T-helper 1 cell (primary cell): ENCODE results near the gene TLN1.
A peak's percentile ranks its signal among the peaks of the same experiment; 100 is the strongest.

Experiments
- DNase-seq, 5 donors: peaks; one replicate each; pipeline ENCODE4 v3.0.0-alpha.2; 2012 to 2020
- total RNA-seq, 4 donors: gene quantifications; one replicate each; lab custom pipeline; 2026; lab: John Stamatoyannopoulos, UW

Gene TLN1, protein sequence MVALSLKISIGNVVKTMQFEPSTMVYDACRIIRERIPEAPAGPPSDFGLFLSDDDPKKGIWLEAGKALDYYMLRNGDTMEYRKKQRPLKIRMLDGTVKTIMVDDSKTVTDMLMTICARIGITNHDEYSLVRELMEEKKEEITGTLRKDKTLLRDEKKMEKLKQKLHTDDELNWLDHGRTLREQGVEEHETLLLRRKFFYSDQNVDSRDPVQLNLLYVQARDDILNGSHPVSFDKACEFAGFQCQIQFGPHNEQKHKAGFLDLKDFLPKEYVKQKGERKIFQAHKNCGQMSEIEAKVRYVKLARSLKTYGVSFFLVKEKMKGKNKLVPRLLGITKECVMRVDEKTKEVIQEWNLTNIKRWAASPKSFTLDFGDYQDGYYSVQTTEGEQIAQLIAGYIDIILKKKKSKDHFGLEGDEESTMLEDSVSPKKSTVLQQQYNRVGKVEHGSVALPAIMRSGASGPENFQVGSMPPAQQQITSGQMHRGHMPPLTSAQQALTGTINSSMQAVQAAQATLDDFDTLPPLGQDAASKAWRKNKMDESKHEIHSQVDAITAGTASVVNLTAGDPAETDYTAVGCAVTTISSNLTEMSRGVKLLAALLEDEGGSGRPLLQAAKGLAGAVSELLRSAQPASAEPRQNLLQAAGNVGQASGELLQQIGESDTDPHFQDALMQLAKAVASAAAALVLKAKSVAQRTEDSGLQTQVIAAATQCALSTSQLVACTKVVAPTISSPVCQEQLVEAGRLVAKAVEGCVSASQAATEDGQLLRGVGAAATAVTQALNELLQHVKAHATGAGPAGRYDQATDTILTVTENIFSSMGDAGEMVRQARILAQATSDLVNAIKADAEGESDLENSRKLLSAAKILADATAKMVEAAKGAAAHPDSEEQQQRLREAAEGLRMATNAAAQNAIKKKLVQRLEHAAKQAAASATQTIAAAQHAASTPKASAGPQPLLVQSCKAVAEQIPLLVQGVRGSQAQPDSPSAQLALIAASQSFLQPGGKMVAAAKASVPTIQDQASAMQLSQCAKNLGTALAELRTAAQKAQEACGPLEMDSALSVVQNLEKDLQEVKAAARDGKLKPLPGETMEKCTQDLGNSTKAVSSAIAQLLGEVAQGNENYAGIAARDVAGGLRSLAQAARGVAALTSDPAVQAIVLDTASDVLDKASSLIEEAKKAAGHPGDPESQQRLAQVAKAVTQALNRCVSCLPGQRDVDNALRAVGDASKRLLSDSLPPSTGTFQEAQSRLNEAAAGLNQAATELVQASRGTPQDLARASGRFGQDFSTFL (N-terminal part only)
- 441 to 558 (median 504) reads per million in 4 donors for total RNA-seq

DNA sequence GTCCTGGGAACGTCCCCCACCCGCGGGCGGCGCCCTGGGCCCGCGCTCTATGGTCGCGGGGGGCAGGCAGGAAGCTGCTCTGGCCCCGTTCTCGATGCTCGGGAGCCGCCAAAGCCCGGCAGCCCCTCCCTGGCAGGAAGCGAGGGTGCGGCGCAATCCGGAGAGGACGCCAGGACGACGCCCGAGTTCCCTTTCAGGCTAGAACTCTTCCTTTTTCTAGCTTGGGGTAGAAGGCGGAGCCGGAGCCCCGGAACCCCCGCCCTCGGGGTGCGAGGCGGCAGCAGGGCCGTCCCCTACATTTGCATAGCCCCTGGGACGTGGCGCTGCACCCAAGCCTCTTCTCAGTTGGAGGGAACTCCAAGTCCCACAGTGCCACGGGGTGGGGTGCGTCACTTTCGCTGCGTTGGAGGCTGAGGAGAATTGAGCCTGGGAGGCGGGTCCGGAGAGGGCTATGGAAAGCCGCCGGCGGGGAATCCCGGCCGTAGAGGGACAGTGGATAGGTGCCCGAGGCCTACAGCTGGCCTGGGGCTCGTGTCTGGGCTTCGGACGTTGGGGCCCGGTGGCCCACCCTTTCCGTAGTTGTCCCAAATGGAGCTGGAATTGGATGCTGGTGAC is at the start of gene TLN1, which contains the start of gene CREB3:
Gene TLN1, minus strand, starts transcription at position 11 of the 615 bp plus-strand sequence. CDS start 6,501 bp downstream, outside the sequence.
Gene CREB3, plus strand, starts transcription at position 482 of the 615 bp plus-strand sequence. Its CDS starts 107 bp downstream, at position 589.
- DNase-seq = peak; percentile 91 to 98 (median 95)

DNA sequence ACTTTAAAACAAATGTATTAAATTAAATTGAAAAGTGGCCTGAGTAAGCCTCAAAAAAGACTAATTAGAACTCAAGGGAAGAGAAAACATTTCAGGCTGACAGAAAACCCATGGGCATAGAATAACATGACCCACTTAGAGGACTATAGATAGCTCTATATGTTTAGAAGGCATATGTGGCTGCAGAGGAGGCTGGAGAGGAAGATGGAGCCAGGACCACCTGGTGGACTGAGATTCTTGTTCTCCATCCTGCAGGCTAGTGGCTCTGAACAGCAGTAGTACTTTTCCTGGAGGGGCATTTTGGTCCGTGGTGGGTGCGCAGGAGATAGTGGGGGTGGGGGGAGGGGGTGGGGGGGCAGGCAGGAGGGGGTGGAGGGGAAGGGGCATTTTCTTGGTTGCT is 49.1 kb upstream of the TLN1 start:
- DNase-seq = no peak

DNA sequence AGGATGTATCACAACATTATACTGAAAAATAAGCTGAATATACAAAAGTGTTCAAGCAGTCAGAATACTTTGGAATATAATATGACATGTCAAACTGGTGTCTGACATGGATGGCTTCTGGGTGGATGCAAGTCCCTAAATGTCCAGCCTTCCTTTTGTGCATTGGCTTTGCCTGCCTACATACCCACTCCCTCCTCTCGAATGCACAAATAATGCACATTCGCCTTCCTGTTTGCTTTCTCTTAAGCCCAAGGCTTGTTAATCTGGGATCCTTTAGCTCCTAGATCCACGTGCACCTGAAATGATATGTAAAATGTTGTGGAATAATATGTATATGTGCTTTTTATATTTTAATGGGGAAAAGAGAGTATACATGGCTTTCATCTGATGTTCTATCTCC is 46.5 kb upstream of the TLN1 start:
- DNase-seq = no peak

DNA sequence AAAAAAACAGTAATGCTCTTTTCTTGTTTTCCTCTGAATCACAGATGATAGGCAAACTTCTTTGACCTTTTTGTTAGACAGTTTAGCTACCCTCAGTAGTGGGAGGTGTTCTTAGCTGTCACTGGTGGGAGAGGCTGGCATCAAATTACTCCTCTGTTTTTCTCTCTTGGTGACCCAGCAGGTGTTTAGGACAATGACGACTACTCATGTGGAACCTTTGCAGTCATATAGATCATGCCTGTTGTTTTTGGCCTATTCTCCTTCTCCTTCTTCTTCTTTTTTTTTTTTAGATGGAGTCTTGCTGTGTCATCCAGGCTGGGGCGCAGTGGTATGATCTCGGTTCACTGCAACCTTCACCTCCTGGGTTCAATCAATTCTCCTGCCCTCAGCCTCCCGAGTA is 44.0 kb upstream of the TLN1 start:
- no peak for DNase-seq

DNA sequence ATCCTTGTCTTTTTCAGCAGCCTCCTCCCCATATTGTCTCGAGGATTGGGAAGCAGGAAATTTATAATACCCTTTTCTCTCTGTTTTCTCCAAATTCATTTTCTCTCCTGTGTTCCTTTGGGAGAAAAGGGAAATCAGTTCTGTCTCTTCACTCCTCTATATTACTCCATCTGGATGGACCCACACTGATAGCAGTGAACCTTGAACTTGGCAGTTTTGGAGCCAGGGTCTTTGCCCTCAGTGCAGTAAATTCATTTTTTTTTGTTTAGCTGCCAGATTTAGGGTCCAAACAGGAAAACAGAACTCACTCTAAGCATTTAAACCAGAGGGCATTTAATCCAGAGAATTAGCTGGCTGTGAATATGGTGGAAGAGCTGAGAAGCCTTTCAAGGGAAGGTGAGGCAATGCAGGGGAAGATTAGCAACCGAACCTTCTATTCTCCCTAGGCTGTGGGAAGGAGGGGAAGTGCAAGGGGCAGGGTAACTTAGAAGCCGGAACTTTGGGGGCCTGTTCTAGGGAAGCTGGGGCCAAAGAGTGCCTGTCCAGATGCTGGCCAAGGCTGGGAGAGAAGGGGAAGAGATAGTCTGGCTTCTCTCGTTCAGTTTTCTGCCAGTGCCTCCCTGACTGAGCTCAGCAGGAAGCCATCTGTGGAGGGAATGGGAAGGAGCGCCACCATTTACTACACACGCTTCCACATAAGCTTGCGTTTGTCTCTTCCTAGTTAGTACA is 43.1 kb upstream of the TLN1 start:
- no peak for DNase-seq

DNA sequence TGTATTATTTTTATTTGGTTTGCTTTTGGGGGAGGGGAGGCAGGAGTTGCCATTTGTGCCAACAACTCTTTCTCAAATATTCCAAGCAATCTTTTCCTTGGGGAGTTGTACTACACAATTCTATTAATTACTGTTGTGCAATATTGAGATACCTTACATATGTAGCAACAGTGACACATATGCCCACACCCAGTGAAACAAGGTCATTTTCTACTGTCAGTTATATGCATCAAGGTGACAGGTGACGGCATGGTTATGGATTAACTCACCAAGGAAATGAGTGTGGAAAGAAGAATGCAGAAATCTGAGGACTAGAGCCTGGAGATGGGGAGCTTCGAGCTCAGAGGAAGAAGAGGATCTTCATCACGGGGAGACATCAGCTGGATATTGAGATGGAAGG is 39.9 kb upstream of the TLN1 start:
- DNase-seq = no peak

DNA sequence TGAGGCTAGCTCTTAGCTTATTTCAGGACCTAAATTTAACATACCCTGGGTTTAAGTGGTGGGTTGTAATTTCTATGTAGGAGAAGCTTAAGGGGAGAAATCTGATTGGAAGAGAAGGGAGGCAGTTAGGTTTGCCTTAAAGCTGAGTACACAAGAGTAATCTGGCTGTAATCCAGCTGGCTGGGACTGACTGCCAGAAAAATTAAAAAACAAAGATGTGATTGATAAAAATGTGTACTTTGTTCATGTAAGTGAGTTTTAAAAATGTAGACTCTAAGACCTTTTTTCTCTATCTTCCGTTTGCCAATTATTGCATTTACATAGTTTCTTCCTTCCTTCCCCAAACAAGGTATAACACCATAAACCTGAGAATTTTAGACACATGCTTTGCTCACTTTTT is 39.5 kb upstream of the TLN1 start:
- no peak for DNase-seq

DNA sequence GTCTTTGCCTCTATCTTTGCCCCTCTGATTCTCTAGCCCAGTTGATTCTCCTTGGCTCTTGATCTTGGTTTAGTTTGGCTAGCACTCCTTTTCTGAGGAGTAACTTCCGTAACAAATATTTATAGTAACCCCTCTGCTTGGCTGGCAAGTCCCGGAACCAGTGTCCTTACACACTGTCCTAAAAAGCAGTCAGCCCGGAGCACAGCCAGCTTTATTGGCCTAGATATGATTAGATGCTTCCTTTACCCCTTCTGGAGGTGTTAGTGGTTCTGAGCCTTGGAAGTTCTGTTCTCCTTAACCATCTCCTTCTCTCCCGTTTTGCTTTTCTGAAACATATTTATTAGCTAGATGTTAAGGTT is 39.1 kb upstream of the TLN1 start:
- DNase-seq = no peak

DNA sequence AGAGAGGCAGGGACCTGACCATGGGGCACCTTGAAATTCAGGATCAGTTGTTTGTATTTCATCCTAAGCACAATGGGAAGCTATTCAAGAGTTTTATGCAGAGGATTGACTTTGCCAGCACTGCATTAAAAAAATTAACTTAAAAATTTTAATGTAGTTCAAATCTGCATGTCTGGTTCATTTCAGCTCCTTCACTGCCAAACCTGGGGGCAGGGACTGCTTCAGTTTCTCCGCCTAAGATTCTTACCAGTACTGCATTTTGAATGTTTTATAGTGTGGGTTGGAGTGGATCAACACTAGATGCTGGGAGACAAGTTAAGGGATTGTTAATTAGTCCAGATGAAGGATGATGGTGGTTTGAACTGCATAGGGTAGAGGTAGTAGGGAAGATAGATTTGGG is 37.8 kb upstream of the TLN1 start:
- DNase-seq = no peak

DNA sequence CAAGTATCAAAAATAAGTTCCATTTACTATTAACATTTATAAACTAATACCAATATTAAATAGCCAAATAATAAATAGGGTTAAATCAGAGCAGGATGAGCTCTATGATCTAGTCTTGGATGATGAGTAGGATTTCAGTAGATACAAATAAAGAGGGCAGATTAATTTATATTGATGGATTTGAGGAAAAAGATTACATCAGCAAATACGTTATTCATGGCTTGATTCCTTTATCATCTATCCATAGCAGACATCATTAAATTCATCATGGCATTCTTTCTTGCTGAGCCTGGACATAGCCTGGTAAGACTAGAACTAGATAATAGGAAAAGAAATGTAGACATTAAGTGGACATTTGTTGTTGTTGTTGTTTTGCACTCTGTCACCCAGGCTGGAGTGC is 35.5 kb upstream of the TLN1 start:
- DNase-seq = no peak

DNA sequence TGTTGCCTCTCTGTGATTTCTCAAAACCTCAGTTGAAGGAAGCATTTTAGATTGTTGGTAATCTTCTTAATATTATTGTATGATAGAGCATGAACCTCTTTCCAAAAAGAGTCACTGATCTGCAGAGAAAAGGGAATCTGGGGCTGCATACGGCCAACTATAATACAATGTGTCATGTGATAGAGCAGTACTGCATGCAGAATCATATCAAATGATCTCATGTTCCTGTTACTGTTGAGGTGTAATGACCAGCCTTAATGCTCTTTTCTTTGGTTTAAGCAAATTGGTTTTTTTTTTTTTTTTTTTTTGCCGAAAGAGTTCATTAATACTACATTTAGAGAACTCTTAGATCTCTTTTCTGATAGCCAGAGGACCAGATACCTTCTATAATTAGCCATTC is 35.0 kb upstream of the TLN1 start:
- no peak for DNase-seq

DNA sequence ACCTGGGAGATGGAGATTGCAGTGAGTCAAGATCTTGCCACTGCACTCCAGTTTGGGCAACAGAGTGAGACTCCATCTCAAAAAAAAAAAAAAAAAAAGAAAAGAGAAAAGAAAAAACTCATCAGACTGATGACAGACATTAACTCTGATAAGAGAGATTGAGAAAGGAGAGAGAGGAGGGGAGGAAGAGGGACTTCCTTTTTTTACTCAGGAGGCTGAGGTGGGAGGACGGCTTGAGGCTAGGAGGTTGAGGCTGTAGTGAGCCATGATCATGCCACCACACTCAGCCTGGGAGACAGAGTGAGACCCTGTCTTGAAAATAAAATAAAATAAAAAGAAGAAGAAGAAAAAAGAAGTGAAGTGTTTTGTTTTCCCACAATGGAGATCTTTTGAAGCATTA is 31.8 kb upstream of the TLN1 start:
- DNase-seq = no peak

DNA sequence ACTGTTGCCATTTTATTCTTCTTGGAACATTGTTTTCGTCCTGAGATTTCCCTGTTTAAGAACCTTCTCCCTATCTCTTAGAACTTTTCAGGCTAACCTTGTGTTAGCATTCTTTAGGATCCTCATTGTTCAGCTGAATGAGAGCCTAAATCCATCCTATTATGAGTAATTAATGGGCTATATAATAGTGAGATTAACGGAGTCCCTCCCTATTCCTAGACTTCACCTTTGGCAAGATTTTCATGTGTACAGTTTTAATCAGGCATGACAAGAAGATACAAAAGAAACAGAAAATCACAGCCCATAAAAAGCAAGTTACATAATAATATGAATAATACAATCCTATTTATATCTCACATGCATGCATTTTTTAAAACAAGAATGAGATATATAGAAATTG is 31.2 kb upstream of the TLN1 start:
- no peak for DNase-seq

DNA sequence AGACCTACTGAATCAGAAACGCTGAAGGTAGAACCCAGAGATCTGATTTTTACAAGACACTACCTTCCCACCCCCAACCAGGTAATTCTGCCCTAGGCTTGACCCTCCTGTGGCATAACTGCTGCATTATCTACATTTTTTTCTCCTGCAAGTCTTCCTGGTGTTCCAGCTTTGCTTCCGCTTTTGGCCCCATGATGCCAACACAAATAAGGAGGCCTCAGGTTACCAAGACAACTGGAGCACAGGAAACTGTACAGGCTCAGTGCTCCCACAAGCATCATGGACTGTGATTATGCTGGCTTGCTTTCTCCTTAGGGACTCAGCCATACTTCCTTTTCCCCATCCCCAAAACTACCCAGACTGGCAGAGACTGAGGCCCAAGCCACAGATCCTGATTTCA is 28.7 kb upstream of the TLN1 start:
- DNase-seq = no peak

DNA sequence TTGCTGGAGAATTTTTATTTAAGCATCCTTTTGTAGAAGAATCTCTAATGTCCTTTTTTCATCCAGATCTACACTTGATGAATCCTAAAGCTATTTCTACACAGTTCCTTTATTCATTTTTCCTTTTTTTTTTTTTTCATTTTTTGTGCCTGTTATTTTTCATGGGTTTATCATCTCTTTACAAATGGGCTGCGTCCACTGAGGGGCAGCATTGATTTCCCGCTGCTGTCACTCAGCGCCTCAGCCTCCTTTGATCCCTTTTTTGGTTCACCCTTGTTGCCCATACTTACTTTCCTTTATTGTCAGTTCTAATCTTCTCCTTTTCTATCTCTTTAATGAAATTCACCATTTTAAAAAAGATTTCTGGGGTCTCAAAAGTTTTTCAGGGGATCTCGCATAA is 27.8 kb upstream of the TLN1 start:
- no peak for DNase-seq

DNA sequence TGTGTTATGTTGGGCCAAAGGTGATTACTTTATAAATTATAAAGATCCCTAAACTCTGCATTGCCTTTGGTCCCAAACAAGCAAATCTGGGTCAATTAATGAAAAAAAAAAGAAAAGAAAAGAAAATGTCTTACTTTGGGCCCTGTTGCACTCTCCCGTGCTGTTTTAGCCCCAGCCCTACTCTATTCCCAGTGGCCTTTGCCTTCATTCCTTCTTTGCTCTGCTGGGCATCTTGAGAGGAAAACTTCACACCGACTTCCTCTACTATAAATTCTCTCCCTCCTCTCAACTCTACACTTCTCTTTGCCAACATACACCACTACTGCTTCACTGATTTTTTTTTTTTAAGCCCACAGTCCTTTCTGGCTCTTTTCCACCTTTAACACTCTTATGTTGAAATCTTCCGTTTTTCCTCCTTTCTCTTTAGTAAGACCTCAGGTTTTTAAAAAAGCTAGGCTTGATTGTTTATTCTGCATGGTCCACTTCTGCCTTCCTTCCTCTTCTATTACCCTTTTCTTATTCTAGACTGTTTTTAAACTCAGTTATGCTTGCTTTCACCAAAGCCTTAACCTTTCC is 26.6 kb upstream of the TLN1 start:
- no peak for DNase-seq

DNA sequence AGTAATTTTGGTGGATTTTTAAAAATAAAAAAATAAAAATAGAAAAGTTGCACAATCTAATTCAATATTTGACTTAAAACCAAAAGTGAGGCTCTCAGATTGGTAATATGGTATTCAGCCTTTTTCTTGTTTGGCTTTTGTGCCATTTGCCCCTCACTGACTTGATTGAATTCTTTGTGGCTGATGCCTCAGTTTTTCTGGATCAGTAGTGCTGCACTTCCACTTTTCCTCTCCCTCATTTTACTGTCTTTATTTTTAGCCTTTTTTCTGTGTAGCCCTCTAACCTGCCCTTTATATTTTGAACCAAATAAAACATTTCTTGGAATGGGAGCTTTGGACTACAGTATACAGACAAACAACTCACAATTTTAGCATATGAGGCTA is 25.9 kb upstream of the TLN1 start:
- DNase-seq = no peak

DNA sequence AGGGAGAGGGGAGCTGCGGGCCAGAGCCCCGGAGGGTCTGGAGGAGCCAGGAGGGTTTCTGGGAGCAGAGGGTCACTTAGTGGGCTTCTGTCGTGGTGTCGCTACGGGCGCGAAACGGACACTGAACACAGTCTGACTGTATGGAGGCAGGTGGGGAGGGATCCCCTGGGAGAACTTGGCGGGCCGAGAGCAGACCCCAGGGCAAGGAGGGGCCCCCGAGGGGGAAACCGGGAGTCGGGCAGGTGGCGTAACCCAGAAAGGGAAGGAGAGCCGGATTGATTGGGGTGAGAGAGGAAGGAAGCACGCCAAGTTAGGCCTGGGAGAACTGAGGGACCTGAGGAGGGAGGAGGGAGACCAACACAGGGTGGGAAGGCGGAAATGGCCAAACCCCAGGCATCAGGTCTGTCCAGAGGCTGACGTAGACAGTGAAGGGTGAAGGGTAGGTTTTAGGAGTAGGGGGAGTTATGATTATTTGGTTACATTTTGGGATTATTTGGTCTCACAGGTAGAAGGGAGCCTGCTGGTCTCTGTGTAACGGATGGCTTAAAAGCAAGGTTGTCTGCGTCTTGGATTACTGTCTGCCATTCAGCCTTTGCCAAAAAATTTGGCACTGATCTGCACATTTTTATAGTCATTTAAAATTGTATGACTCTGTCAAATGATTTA is 25.4 kb upstream of the TLN1 start:
- peak in 1 of 5 donors; percentile 34 for DNase-seq

DNA sequence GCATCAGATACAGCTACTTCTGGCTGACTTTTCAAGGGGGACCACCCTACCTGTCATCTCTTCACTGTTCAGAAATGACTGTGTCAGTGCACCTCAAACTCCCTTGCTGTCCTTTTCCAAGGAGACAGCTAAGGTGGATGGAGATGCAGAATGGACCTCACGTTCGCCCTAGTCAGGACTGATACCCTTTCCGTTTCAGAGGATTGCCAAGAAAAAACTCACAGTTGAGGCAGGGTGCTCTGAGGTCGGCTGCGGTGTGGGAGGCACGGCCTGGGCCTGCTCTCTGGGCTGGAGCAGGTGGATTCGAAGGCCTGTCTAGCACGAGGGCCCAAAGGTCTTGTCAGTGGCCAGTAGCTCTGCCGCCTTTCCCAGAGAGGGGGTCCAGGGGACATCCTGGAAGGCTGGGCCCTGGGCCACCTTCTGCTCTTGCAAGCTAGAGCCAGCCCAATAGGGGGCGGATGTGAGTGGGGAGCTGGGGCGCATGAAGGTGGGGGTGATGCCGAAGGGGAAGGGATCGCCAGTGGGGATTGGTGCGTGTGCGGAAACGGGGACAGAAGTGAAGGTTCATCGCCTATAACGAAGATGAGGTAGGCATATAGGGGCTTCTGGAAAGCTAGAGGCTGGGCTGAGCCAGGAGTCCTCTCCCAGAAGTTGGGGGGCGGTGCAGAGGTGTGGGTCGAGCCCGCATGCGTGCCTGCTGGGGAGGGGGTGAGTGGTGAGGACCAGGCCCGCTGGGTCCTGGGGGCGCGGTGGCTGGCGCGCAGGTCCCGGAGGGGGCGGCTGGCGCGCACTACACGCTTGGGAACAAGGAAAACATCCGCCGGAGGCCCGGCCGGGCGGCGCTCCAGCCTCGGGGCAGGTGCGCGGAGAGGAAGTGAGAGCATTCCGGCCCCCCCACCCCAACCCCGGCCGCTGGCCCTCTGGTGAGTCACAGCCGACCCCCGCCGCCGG is 24.6 kb upstream of the TLN1 start:
- DNase-seq = peak; percentile 45 to 80 (median 62)

DNA sequence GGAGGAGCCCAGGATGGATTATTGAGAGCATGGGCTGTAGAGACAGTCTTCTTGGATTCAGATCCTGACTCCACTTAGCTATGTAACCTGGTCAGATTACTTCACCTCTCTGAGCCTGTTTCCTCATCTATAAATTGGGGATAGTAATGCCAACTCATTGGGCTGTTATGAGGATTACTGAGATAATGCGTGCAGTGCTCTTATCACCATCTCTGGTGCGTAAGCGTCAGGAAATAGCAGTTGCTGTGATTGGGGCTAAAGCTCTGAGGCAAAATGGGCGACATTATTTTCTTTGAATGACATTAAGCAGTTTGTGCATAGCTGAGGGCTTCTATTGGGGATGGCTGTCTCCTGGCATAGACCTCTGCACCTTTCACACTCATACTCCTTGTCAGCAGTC is 23.1 kb upstream of the TLN1 start:
- DNase-seq = no peak
